NT2/D1 (cell line): ENCODE data around the gene ZDHHC20.
A peak's percentile ranks its signal among the peaks of the same experiment; 100 is the strongest.

ENCODE experiments used
- DNase-seq: peaks from one replicate; pipeline ENCODE4 v3.0.0-alpha.2; 2011; ENCODE audit warnings: low read depth, low spot score
- H3K27me3 ChIP-seq: 2 replicates; pipeline ENCODE4 v1.6.0; 2011; ENCODE audit warnings: mild to moderate bottlenecking; ENCODE audit not compliant: insufficient read length, insufficient read depth
- H3K36me3 ChIP-seq: 2 replicates; pipeline ENCODE4 v1.6.1; 2011; ENCODE audit warnings: mild to moderate bottlenecking, low read length, mixed read lengths; ENCODE audit not compliant: insufficient read depth, insufficient read length
- H3K4me1 ChIP-seq: 2 replicates; pipeline ENCODE4 v1.5.1; 2011; ENCODE audit not compliant: insufficient read depth, insufficient read length
- H3K4me3 ChIP-seq: 2 replicates; pipeline ENCODE4 v1.5.1; 2011; ENCODE audit warnings: low read depth; ENCODE audit not compliant: insufficient read length
- H3K9ac ChIP-seq: 2 replicates; pipeline ENCODE4 v1.6.0; 2011; ENCODE audit warnings: low read depth; ENCODE audit not compliant: insufficient read length
- H3K9me3 ChIP-seq: 2 replicates; pipeline ENCODE4 v1.5.1; 2011; ENCODE audit warnings: mild to moderate bottlenecking, low read length; ENCODE audit not compliant: insufficient read depth
- SUZ12 ChIP-seq: IDR thresholded peaks from 2 replicates; pipeline ENCODE4 v1.6.1; 2011; ENCODE audit not compliant: insufficient read length, insufficient read depth; ENCODE audit errors: extremely low read depth
- YY1 ChIP-seq: IDR thresholded peaks from 2 replicates; pipeline ENCODE4 v1.6.1; 2011; ENCODE audit not compliant: insufficient read length, insufficient read depth
- ZNF274 ChIP-seq: IDR thresholded peaks from 2 replicates; pipeline ENCODE4 v1.6.1; 2011; ENCODE audit warnings: mild to moderate bottlenecking, low read depth, low read length

ZDHHC20 gene

GRCh38 chr13:21343659-21344058 is 115.4 kb downstream of the ZDHHC20 start:
- TF ChIP-seq YY1 (no peak), SUZ12 (no peak), ZNF274 (no peak)
- no peak overlapping the region for H3K9ac ChIP-seq
- H3K4me3 ChIP-seq: no peak overlapping the region
- no peaks in the 10 kb centered on the region for H3K9me3 ChIP-seq
- H3K36me3 ChIP-seq: no peaks in the 10 kb centered on the region
- no peaks in the 10 kb centered on the region for H3K27me3 ChIP-seq
- H3K4me1 ChIP-seq: peaks cover 3% of the 10 kb centered on the region
- no peak for DNase-seq

GRCh38 chr13:21342699-21343442 is 116.2 kb downstream of the ZDHHC20 start:
- H3K4me1 ChIP-seq: peaks cover 8% of the 10 kb centered on the region

DNA sequence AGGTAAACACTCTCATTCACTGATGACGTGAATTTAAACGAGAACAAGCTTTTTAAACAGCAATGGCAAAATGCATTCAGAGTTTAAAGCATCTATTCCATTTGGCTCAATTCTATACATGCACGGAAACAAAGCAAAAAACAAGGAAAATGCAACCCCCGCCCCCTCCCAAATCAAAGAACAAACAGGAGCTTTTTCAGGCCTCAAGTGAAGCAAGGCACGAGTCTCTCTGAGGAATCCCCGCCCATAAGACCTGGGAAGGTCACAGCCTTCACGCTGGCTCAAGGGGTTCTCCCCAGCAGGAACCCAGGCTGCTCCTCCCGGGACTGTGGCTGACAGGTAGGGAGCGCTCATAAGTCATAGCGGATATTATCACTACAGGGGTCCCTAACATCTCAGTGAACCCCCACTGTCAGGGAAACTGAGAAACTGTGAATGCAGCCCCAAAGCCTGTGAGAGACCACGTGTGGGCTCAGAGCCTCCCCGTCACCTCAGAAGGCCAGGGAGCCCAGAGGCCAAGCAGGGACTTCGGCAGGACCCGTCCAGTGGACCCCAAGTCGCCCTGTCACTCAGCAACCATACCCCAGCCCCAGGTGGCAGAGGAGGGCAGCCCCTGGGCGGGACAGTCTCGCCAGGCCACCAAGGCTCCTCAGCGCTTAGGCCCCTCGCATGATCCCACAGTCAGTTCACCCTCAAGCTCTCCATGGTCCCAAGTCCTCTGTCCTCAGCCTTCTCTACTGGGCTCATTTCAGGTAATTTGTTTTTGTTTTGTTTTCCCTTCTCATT is 117.3 kb downstream of the ZDHHC20 start:
- Histone ChIP-seq H3K9ac (no peak overlapping the region), H3K36me3 (no peaks in the 10 kb centered on the region)
- TF ChIP-seq SUZ12: no peak
- TF ChIP-seq ZNF274: no peak
- TF ChIP-seq YY1: no peak

More at GRCh38 chr13:21342699-21343442, 116.2 kb downstream of the ZDHHC20 start:
- no peak for DNase-seq
- Histone ChIP-seq H3K9me3 (no peaks in the 10 kb centered on the region), H3K4me3 (no peak overlapping the region), H3K36me3 (no peaks in the 10 kb centered on the region), H3K9ac (no peak overlapping the region), H3K27me3 (no peaks in the 10 kb centered on the region)
- TF ChIP-seq YY1 (no peak), SUZ12 (no peak), ZNF274 (no peak)

GRCh38 chr13:21338639-21339278 is 120.3 kb downstream of the ZDHHC20 start:
- Histone ChIP-seq H3K27me3 (no peaks in the 10 kb centered on the region), H3K9ac (no peak overlapping the region), H3K9me3 (no peaks in the 10 kb centered on the region), H3K36me3 (no peaks in the 10 kb centered on the region), H3K4me3 (no peak overlapping the region), H3K4me1 (peaks cover 13% of the 10 kb centered on the region)
- DNase-seq: peak; percentile 30
- no peak for TF ChIP-seq SUZ12
- TF ChIP-seq ZNF274: no peak
- TF ChIP-seq YY1: no peak

More for the DNA sequence above, 117.3 kb downstream of the ZDHHC20 start:
- Histone ChIP-seq H3K4me1 (peaks cover 11% of the 10 kb centered on the region), H3K4me3 (no peak overlapping the region), H3K27me3 (no peaks in the 10 kb centered on the region), H3K9me3 (no peaks in the 10 kb centered on the region)
- no peak for DNase-seq

DNA sequence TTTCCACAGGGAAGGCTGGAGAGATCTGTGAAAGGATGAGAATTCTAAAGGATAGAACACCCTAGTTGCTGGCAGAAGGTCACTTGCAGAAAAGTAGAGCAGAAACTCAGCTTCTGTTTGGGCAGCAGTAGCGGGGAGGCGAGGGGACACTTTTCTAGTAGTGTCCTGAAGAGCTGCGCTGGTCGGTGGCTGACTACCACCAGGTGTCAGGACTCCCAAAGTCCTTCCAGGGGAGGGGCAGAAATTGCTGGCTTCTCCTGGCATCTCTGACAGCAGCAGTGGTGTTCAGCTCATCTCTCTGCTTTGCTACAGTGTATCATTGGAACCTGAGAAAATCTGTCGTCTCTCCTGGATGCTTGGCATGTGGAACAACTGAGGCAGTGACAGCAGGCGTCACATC is 120.9 kb downstream of the ZDHHC20 start:
- Histone ChIP-seq H3K27me3 (no peaks in the 10 kb centered on the region), H3K36me3 (no peaks in the 10 kb centered on the region), H3K4me1 (peaks cover 13% of the 10 kb centered on the region), H3K4me3 (no peak overlapping the region), H3K9me3 (no peaks in the 10 kb centered on the region), H3K9ac (no peak overlapping the region)
- TF ChIP-seq SUZ12 (no peak), YY1 (no peak), ZNF274 (no peak)
- DNase-seq: no peak

- TF ChIP-seq ZNF274: no peak
- no peak for TF ChIP-seq YY1
- peaks cover 13% of the 10 kb centered on the region for H3K4me1 ChIP-seq
- no peak overlapping the region for H3K4me3 ChIP-seq
- H3K27me3 ChIP-seq: no peaks in the 10 kb centered on the region
- H3K36me3 ChIP-seq: no peaks in the 10 kb centered on the region
- no peak for DNase-seq
- H3K9me3 ChIP-seq: no peaks in the 10 kb centered on the region
- H3K9ac ChIP-seq: no peak overlapping the region
These were observed 122.3 kb downstream of the ZDHHC20 start for GRCh38 chr13:21336609-21337349.
